Gastroesophageal sphincter (tissue), 3 donors: ENCODE results near the gene LMTK2.

Experiments
- EP300 ChIP-seq: sonication (generic); formaldehyde crosslinking; IDR thresholded peaks from one replicate; pipeline ENCODE4 v1.6.1; 2017; ENCODE audit warnings: antibody characterized with exemption, mild to moderate bottlenecking
- POLR2A ChIP-seq, 2 donors: fragments of 450-650 bp; IDR thresholded peaks; one replicate each; pipeline ENCODE4 v1.6.1; 2017; ENCODE audit warnings: antibody characterized with exemption in 2 of 2, mild to moderate bottlenecking in 2 of 2, moderate library complexity in 1 of 2
- POLR2AphosphoS5 ChIP-seq: sonication (generic); formaldehyde crosslinking; IDR thresholded peaks from one replicate; pipeline ENCODE4 v1.6.1; 2017; ENCODE audit warnings: antibody characterized with exemption
- TF ChIP-seq, protein P1 (sequence below), 4 experiments: fragments of 200-600 bp in 2 of 4; fragments of 450-650 bp in 2 of 4; sonication (generic) in 1 of 4; IDR thresholded peaks; one replicate each; pipeline ENCODE4 v1.5.1; 2017 to 2019; ENCODE audit warnings: antibody characterized with exemption in 4 of 4, mild to moderate bottlenecking in 2 of 4, moderate library complexity in 2 of 4

GRCh38 chr7:98078197-98078870 lies 28.3 kb upstream of the LMTK2 start:
- TF ChIP-seq, protein P1, sequence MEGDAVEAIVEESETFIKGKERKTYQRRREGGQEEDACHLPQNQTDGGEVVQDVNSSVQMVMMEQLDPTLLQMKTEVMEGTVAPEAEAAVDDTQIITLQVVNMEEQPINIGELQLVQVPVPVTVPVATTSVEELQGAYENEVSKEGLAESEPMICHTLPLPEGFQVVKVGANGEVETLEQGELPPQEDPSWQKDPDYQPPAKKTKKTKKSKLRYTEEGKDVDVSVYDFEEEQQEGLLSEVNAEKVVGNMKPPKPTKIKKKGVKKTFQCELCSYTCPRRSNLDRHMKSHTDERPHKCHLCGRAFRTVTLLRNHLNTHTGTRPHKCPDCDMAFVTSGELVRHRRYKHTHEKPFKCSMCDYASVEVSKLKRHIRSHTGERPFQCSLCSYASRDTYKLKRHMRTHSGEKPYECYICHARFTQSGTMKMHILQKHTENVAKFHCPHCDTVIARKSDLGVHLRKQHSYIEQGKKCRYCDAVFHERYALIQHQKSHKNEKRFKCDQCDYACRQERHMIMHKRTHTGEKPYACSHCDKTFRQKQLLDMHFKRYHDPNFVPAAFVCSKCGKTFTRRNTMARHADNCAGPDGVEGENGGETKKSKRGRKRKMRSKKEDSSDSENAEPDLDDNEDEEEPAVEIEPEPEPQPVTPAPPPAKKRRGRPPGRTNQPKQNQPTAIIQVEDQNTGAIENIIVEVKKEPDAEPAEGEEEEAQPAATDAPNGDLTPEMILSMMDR (IDR thresholded peaks at IDR 0.05) = no peak
- TF ChIP-seq POLR2A (IDR thresholded peaks at IDR 0.05) (no peak), EP300 (no peak), POLR2AphosphoS5 (no peak)
